GM19099 (cell line): Measurements from ENCODE around the gene TM9SF1.
A peak's percentile ranks its signal among the peaks of the same experiment; 100 is the strongest.

Source experiments
- POLR2A ChIP-seq: IDR thresholded peaks from 3 replicates; pipeline ENCODE4 v1.6.1; 2011; ENCODE audit warnings: low read depth; ENCODE audit not compliant: insufficient read length; ENCODE audit errors: extremely low read depth

TM9SF1 gene, protein sequence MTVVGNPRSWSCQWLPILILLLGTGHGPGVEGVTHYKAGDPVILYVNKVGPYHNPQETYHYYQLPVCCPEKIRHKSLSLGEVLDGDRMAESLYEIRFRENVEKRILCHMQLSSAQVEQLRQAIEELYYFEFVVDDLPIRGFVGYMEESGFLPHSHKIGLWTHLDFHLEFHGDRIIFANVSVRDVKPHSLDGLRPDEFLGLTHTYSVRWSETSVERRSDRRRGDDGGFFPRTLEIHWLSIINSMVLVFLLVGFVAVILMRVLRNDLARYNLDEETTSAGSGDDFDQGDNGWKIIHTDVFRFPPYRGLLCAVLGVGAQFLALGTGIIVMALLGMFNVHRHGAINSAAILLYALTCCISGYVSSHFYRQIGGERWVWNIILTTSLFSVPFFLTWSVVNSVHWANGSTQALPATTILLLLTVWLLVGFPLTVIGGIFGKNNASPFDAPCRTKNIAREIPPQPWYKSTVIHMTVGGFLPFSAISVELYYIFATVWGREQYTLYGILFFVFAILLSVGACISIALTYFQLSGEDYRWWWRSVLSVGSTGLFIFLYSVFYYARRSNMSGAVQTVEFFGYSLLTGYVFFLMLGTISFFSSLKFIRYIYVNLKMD

DNA sequence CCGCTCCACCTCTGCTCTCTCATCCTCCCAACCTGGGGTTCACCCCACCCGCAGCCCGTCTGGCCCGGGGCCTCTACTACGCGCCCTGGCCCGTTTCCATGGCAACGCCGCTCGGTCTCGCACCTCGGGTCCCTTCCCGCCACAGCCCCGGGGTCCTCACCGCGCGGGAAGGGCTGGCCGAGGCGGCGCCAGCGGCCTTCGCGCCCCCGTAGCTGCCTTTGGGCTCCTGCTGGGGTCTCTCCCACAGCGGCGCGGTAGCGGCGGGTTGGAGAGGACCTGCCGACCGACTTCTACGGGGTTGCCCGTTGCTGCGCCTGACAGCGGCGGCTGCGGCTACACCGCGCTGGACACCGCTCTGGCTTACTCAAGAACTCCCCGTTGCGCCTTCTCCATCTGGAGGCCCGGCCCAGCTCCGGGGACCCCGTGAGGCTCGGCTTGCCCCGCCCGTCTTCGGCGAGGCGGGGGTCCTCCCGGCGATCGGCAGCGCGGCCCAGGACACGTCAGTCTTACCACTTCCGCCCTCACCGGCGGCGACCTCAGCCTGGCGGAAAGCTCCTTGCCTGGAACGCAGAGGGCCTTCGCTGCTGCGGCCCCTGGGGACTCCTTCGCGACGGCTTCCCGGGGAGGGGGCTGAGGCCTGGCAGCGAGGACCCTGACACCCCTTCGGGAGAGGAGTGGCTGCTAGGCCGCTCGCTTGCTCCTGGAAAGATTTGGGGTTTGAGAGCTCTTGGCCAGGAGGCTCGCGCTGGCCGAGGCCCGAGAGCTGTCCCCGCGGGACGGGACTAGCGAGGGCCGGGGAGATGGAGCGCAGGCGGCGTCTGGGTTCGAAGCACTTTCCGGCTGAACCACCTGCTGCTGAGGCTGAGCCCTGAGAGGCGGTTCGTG, at the start of gene TM9SF1:
Gene TM9SF1, minus strand, starts transcription at position 256 of the 885 bp plus-strand sequence. CDS start 422 bp downstream, outside the sequence.
- peak; percentile 60 for TF ChIP-seq POLR2A

DNA sequence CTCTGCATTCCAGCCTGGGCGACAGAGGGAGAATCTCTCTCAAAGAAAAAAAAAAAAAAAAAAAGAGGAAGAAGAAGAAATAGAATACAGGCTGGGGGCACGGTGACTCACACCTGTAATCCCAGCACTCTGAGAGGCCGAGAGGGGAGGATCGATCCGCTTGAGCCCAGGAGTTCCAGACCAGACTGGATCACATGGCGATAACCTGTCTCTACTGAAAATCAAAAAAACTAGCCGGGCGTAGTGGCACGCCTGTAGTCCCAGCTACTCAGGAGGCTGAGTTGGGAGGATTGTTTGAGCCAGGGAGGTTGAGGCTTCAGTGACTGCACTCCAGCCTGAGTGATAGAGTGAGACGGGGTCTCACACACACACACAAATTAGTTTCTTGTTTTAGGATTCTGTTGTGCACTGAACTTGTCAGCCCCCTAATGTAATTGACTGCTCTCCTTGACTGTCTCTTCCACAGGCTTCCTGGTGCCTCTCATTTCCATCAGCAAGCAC, 48.1 kb upstream of the TM9SF1 start:
- no peak for TF ChIP-seq POLR2A

DNA sequence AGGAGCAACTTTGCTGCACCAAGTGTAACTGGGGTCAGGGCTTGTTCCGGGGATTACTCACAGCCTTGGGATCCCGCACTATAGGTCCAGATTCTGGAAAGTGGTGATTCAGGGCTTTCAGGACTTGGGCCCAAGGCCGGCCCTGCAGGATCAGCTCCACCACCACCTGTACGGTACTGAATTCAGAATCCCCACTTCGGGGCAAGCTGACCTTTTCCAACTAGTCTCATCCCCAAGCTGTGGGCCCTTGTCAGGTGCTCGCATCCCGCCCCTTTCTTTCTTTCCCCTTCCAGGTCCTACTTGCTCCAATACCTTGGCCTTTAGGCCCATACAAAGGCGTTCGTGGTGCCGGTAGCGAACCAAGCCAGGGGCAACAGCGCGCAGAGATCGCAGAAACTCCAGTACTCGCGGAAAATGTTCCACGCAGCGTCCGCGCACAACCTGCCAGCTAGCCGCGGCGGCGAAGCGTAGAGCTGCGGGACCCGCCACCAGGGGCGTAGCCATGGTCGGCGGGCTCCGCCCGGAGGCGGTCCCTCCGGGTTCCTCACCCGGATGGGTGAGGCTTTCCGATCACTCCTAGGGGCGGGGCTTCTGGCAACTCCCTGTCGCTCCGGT, 46.7 kb upstream of the TM9SF1 start:
- no peak for TF ChIP-seq POLR2A

DNA sequence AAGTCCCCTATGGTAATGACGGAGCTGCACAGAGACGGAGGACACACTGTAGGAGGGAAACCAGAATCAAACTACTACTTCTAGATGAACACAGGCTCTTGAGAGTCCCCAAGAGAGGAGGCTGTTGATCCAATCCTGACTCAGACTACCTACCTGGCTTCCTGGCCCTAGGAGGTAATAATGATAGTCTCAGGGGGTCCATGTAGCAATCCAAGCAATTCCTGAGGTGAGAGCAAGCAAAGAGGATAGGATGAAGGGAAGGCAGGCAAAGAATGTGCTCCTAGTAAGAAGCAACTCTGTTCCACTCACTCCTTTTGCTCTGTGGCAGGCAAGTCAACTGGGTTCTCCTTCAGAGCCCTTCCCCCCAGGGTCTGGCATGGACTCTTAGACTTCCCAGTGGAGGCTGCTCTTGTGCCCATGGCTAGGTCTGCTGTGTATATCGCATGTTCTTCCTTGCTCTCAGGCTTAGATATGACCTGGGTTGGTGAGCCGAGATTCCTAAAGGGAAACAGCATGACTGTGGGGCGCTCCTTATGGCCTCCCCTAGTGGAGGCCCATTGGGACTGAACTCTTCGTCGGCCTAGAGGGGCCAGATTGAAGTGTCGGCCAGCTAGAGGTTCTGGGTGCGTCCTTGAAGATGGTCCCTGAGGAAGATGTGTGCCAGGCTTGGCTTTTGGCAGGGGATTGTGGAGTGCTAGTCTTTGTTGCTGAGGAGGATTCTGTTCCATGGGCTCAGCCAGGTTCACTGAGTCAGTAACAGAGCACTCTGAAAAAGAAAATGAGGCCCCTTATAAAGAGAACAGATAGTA, 45.1 kb upstream of the TM9SF1 start:
- no peak for TF ChIP-seq POLR2A

DNA sequence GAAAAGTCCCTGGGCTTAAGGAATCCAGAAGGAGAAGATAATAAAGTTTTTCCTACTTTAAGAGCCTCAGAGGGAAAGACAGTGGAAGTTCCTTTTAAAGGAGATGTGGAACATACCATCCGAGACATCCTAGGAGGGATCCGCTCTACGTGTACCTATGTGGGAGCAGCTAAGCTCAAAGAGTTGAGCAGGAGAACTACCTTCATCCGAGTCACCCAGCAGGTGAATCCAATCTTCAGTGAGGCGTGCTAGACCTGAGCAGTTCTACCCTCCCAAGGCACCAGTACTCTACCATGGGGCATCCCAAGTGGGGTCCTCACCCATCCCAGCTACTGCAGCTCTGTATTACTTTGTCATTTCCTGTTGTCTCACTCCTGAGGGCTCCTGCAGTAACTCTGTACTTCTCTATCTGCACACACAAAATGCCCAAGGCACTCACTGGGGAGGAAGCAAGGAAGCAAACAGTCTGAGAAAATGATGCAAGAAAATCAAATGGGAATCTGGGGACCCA, 43.3 kb upstream of the TM9SF1 start:
- no peak for TF ChIP-seq POLR2A

DNA sequence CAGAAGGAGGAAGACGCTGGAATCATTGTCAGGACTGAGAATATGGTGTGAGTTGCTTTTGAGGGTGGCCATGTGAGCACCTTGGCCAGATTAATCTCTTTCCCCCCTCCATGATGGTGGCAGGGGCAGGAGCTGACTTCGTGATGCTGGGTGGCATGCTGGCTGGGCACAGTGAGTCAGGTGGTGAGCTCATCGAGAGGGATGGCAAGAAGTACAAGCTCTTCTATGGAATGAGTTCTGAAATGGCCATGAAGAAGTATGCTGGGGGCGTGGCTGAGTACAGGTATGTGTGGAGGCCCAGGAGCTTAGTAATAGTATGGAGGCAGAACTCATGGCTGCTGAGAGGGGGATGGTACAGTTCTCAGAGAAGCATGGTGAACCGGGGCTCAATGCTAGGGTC, 42.9 kb upstream of the TM9SF1 start:
- no peak for TF ChIP-seq POLR2A

DNA sequence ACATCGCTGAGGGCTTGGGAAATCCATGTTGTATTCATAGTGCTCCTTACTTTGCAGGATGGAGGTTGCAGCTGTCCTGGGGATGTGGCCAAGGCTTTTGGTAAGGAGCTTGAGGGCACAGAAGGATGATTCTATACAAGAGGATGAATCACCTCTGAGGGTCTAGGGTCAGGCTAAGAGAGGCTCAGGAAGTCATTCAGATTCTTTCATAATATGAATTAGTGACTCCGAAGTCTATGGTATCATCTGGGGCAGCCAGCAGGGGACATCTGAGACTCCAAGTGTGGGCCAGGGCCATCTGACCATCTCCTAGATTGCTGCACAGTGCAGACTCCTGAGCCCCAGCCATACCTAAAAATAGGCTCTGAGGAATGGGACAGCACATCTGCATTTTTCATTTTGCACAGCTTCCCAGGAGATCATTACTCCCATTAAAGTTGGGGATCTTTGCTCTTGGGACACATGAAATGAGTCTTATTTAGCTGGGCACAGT, 42.3 kb upstream of the TM9SF1 start:
- TF ChIP-seq POLR2A, result no peak

DNA sequence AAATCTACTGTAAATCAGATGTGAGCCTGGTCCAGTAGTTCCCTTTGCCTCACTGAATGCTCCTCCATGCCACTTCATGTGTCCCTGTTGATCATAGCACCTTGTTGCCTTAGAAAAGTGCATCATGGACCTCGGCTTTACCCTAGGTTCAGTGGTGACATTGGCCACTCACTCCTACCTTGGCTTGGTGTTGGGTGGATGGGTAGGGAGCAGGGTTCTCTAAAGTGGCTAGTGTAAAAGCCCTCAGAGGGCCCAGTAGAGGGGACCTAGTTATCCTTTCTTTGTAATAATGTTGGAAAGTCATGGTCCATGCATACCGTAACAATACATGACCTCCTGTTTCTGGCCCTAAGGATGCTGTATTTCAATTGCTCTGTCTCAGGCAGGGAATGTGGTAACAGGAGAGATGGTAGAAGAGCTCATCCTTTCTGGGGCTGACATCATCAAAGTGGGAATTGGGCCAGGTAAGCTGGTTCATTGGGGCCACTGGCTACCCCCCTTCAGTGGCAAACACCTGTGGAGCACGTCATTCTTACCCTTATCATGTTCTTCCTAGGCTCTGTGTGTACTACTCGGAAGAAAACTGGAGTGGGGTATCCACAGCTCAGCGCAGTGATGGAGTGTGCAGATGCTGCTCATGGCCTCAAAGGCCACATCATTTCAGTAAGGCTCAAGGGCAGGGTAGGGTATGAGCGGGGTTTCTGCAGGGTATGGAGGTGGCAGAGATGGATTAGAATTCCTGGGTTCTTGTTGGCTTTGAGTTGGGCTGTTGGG, 41.6 kb upstream of the TM9SF1 start:
- TF ChIP-seq POLR2A, result no peak

DNA sequence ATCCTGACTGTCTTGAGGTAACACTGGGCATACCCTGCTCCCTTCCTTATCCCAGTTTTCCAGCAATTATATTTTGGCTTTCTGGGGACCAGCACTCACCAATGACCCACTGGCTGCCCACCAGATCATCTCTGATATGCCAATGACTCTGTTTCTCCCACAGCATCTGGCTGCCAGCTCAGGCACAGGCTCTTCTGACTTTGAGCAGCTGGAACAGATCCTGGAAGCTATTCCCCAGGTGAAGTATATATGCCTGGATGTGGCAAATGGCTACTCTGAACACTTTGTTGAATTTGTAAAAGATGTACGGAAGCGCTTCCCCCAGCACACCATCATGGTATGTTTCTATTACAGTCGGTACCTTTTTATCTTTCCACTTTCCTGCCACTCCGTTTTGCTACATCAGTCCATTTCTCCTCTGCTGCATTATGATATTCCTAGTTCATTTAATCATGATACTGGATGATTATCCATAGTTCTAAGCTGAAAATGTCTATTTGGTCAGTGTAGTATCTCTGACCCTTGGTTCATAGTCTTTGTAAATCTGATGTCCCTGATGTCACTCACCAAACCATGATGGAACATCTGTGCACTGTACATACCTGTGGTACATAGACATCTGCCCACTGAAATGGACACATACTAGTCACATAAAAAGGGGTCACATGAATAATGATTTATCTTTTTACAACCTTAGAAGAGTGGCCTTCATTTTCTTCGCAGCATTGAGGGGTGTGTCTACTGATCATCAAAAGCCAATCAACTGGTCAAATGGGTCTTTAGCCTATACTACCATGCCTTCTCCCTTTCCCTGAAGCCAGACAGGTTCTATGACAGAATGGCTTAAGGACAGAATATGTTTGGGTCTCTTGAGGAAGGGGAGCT, 40.8 kb upstream of the TM9SF1 start:
- no peak for TF ChIP-seq POLR2A

DNA sequence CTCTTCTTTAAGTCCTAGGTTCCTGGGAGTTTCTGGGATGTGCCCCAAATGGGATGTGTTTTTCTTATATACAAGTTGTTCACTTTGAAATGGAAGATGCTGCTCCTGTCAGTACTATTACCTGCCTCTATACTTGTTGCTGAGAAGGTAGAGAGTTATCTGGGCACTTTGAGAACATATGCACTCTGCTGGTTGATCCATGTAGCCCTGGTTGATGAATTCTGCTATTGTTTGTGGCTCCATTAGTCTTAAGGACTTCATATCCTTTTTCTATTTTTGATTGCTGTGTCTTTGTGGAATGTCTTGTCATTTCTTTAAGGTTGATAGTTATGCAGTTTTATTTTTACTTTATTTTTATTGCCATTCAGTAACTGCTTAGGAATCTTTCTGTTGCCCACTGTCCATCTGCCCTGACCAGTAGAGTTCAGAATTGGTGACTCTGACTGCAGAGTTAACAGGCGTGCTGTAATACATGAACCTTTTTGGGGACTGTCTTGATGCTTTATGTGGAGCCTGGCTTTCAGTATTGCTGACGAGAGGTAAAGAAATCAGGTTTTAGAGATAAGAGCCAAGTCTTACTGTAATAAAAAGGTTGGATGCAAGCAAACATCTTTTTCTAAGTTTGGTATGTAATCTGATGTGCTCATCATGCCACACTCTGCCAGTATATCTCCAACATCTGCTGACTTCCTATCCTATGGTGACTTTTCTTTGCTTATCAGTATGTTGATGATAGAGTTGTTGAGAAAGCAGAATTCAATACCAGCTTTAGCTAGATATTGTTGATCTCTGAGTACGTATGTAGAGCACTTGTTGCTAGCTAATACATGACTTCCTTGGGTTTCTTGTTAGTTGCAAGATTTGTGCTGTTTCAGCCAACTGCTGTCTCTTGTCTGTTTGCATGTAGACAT, 39.1 kb upstream of the TM9SF1 start:
- TF ChIP-seq POLR2A, result no peak

DNA sequence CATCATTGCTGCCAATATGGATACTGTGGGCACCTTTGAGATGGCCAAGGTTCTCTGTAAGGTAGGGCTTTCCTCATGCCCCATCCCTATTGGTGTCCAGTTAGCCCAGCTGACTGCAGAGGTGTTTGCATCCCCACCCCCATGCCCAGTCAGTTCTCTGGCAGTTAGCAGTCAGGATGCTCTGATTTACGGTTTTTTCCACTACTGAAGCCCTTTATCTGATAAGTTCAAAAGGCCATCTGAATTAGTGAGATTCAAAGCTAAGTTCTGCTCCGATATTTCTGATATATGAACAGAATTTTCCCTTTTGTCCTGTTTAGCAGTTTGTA, 38.3 kb upstream of the TM9SF1 start:
- no peak for TF ChIP-seq POLR2A
